Measurements from ENCODE around the gene ORM1.

ORM1 gene

GRCh38 chr9:114344692-114345091 lies 21.8 kb downstream of the ORM1 start:
- DNase-seq = no peak

- no peak for DNase-seq
Measured at GRCh38 chr9:114345493-114346065, 22.7 kb downstream of the ORM1 start.

- no peak for DNase-seq
Measured at GRCh38 chr9:114346146-114346545, 23.2 kb downstream of the ORM1 start.

GRCh38 chr9:114347675-114348074 lies 24.8 kb downstream of the ORM1 start:
- DNase-seq = no peak

GRCh38 chr9:114348261-114348905 lies 25.5 kb downstream of the ORM1 start:
- DNase-seq = no peak

- peak; percentile 33 for DNase-seq
Measured at GRCh38 chr9:114348906-114349482, 26.1 kb downstream of the ORM1 start.

GRCh38 chr9:114349713-114350480 lies 27.0 kb downstream of the ORM1 start:
- DNase-seq = no peak

GRCh38 chr9:114350636-114351401 lies 27.9 kb downstream of the ORM1 start:
- DNase-seq = no peak

GRCh38 chr9:114351932-114352331 lies 29.0 kb downstream of the ORM1 start:
- DNase-seq = no peak

- no peak for DNase-seq
Measured at GRCh38 chr9:114355821-114356220, 32.9 kb downstream of the ORM1 start.

- DNase-seq = no peak
Measured at GRCh38 chr9:114356792-114357191, 33.9 kb downstream of the ORM1 start.

- DNase-seq = no peak
Measured at GRCh38 chr9:114357360-114357759, 34.5 kb downstream of the ORM1 start.

GRCh38 chr9:114357911-114358328 lies 35.0 kb downstream of the ORM1 start:
- no peak for DNase-seq

GRCh38 chr9:114359801-114360200 lies 36.9 kb downstream of the ORM1 start:
- DNase-seq = no peak

GRCh38 chr9:114361542-114361941 lies 38.6 kb downstream of the ORM1 start:
- DNase-seq = no peak

- DNase-seq = no peak
Measured at GRCh38 chr9:114362394-114362793, 39.5 kb downstream of the ORM1 start.

GRCh38 chr9:114363424-114363823 lies 40.5 kb downstream of the ORM1 start:
- DNase-seq = no peak

GRCh38 chr9:114364134-114365041 lies 41.5 kb downstream of the ORM1 start:
- DNase-seq = no peak

- no peak for DNase-seq
Measured at GRCh38 chr9:114365194-114365593, 42.3 kb downstream of the ORM1 start.

- DNase-seq = no peak
Measured at GRCh38 chr9:114366334-114367128, 43.6 kb downstream of the ORM1 start.

- DNase-seq = no peak
Measured at GRCh38 chr9:114367366-114367765, 44.5 kb downstream of the ORM1 start.
